HEK293 (cell line): ENCODE results near the gene ATRNL1.

Experiments used
- CTCF ChIA-PET: fragments of 350-600 bp; formaldehyde crosslinking; extraction: SDS; loops from one replicate; lab custom pipeline; 2021; ENCODE audit warnings: antibody characterized with exemption; lab: Yijun Ruan, JAX
- POLR2A ChIA-PET: fragments of 300-600 bp; formaldehyde crosslinking; extraction: SDS; loops from one replicate; lab custom pipeline; 2020; ENCODE audit warnings: antibody characterized with exemption, inconsistent platforms; lab: Yijun Ruan, JAX
- H3K27ac ChIP-seq: fragments of 200-500 bp; sonication (Bioruptor generic); 2 replicates; pipeline ENCODE4 v1.5.1; 2014; ENCODE audit warnings: low read depth, low read length, control low read depth, inconsistent platforms; ENCODE audit errors: extremely low read depth
- H3K36me3 ChIP-seq, 2 experiments: fragments of 200-500 bp in 1 of 2; sonication (Bioruptor generic) in 1 of 2; 1 replicate in 1 of 2; 2 replicates in 1 of 2; pipeline ENCODE4 v1.5.1; 2014 to 2017; ENCODE audit warnings: inconsistent platforms in 2 of 2, low read length in 2 of 2; ENCODE audit not compliant: control insufficient read depth in 2 of 2, insufficient read depth in 1 of 2
- H3K4me1 ChIP-seq: fragments of 200-500 bp; sonication (Bioruptor generic); 2 replicates; pipeline ENCODE4 v1.5.1; 2014; ENCODE audit warnings: mild to moderate bottlenecking, low read length, inconsistent platforms; ENCODE audit not compliant: control insufficient read depth, insufficient read depth
- H3K4me3 ChIP-seq: 2 replicates; pipeline ENCODE4 v1.5.1; 2011; ENCODE audit warnings: low read depth, mild to moderate bottlenecking, control low read depth, low read length, moderate library complexity
- H3K9me3 ChIP-seq: fragments of 200-500 bp; sonication (Bioruptor generic); 2 replicates; pipeline ENCODE4 v1.5.1; 2014; ENCODE audit warnings: low read depth, low read length, inconsistent platforms; ENCODE audit not compliant: control insufficient read depth, insufficient read depth
- BCL11B ChIP-seq: fragments of 450-650 bp; formaldehyde crosslinking; IDR thresholded peaks from 2 replicates; pipeline ENCODE4 v1.5.1; 2016; ENCODE audit warnings: low read depth, missing biosample characterization, missing genetic modification characterization
- KLF7 ChIP-seq: fragments of 450-650 bp; formaldehyde crosslinking; IDR thresholded peaks from 2 replicates; pipeline ENCODE4 v1.5.1; 2016; ENCODE audit warnings: missing biosample characterization, missing genetic modification characterization, borderline replicate concordance
- MEIS1 ChIP-seq: sonication (generic); formaldehyde crosslinking; IDR thresholded peaks from 2 replicates; pipeline ENCODE4 v1.8.1; 2022; ENCODE audit warnings: missing genetic modification reagents, mild to moderate bottlenecking, borderline replicate concordance
- MZF1 ChIP-seq: fragments of 450-650 bp; formaldehyde crosslinking; IDR thresholded peaks from 2 replicates; pipeline ENCODE4 v1.5.1; 2017; ENCODE audit warnings: missing biosample characterization, missing genetic modification characterization, borderline replicate concordance
- PRDM1 ChIP-seq: fragments of 450-650 bp; formaldehyde crosslinking; IDR thresholded peaks from 2 replicates; pipeline ENCODE4; 2016; ENCODE audit warnings: missing biosample characterization, missing genetic modification characterization
- PRDM10 ChIP-seq: fragments of 450-650 bp; formaldehyde crosslinking; IDR thresholded peaks from 2 replicates; pipeline ENCODE4 v1.5.1; 2016; ENCODE audit warnings: missing biosample characterization, missing genetic modification characterization
- PRDM4 ChIP-seq: fragments of 450-650 bp; formaldehyde crosslinking; IDR thresholded peaks from 2 replicates; pipeline ENCODE4 v1.5.1; 2017; ENCODE audit warnings: missing biosample characterization, missing genetic modification characterization
- SALL2 ChIP-seq: fragments of 450-650 bp; formaldehyde crosslinking; IDR thresholded peaks from 2 replicates; pipeline ENCODE4 v1.5.0; 2017; ENCODE audit warnings: missing biosample characterization, mild to moderate bottlenecking, missing genetic modification characterization, borderline replicate concordance
- ZBTB26 ChIP-seq: fragments of 450-650 bp; formaldehyde crosslinking; optimal IDR thresholded peaks from 2 replicates; pipeline ENCODE3; 2016; ENCODE audit warnings: missing biosample characterization, mild to moderate bottlenecking, missing genetic modification characterization
- ZBTB44 ChIP-seq: fragments of 450-650 bp; IDR thresholded peaks from 2 replicates; pipeline ENCODE4 v1.5.1; 2018; ENCODE audit warnings: missing biosample characterization, mild to moderate bottlenecking, missing genetic modification characterization
- ZBTB6 ChIP-seq: fragments of 450-650 bp; formaldehyde crosslinking; IDR thresholded peaks from 2 replicates; pipeline ENCODE4 v1.5.1; 2017; ENCODE audit warnings: missing biosample characterization, missing genetic modification characterization
- ZEB2 ChIP-seq: fragments of 450-650 bp; formaldehyde crosslinking; IDR thresholded peaks from 2 replicates; pipeline ENCODE4 v1.5.1; 2016; ENCODE audit warnings: missing biosample characterization, missing genetic modification characterization
- ZNF155 ChIP-seq: fragments of 450-650 bp; formaldehyde crosslinking; IDR thresholded peaks from 2 replicates; pipeline ENCODE4 v1.5.1; 2016; ENCODE audit warnings: missing biosample characterization, missing genetic modification characterization
- ZNF175 ChIP-seq: fragments of 450-650 bp; formaldehyde crosslinking; IDR thresholded peaks from 2 replicates; pipeline ENCODE4 v1.5.1; 2016; ENCODE audit warnings: missing biosample characterization, missing genetic modification characterization
- ZNF202 ChIP-seq: fragments of 450-650 bp; formaldehyde crosslinking; IDR thresholded peaks from 2 replicates; pipeline ENCODE4 v1.5.1; 2016; ENCODE audit warnings: missing biosample characterization, missing genetic modification characterization, borderline replicate concordance
- ZNF239 ChIP-seq: fragments of 450-650 bp; formaldehyde crosslinking; IDR thresholded peaks from 2 replicates; pipeline ENCODE4 v1.5.1; 2016; ENCODE audit warnings: missing biosample characterization, missing genetic modification characterization
- ZNF280C ChIP-seq: fragments of 450-650 bp; formaldehyde crosslinking; IDR thresholded peaks from 2 replicates; pipeline ENCODE4 v1.5.1; 2016; ENCODE audit warnings: missing biosample characterization, missing genetic modification characterization
- ZNF391 ChIP-seq: fragments of 450-650 bp; formaldehyde crosslinking; IDR thresholded peaks from 2 replicates; pipeline ENCODE4 v1.5.1; 2016; ENCODE audit warnings: low read depth, missing biosample characterization, missing genetic modification characterization, borderline replicate concordance
- ZNF558 ChIP-seq: fragments of 450-650 bp; formaldehyde crosslinking; IDR thresholded peaks from 2 replicates; pipeline ENCODE4 v1.5.1; 2016; ENCODE audit warnings: missing biosample characterization, missing genetic modification characterization
- ZNF624 ChIP-seq: fragments of 450-650 bp; formaldehyde crosslinking; IDR thresholded peaks from 2 replicates; pipeline ENCODE4 v1.5.1; 2017; ENCODE audit warnings: missing biosample characterization, missing genetic modification characterization
- ZNF658 ChIP-seq: fragments of 450-650 bp; formaldehyde crosslinking; IDR thresholded peaks from 2 replicates; pipeline ENCODE4; 2016; ENCODE audit warnings: missing biosample characterization, missing genetic modification characterization
- ZNF707 ChIP-seq: fragments of 450-650 bp; formaldehyde crosslinking; IDR thresholded peaks from 2 replicates; pipeline ENCODE4 v1.5.1; 2016; ENCODE audit warnings: missing biosample characterization, missing genetic modification characterization

The ATRNL1 gene

GRCh38 chr10:115871855-115872254 is 778.7 kb downstream of the ATRNL1 start:
- Histone ChIP-seq H3K27ac (no peak overlapping the region), H3K36me3 (no peaks in the 10 kb centered on the region), H3K4me3 (no peak overlapping the region), H3K4me1 (no peaks in the 10 kb centered on the region; the same call in 1 of the 2 replicates), H3K9me3 (no peaks in the 10 kb centered on the region)
- POLR2A ChIA-PET = no interaction called here
- TF ChIP-seq ZBTB26 (no peak), PRDM10 (no peak), ZNF658 (tag by site-specific recombination) (no peak), ZNF558 (tag by site-specific recombination) (no peak), ZNF707 (tag by site-specific recombination) (no peak), SALL2 (tag by site-specific recombination) (no peak), ZNF155 (tag by site-specific recombination) (no peak), KLF7 (tag by site-specific recombination) (no peak), PRDM1 (tag by site-specific recombination) (no peak), ZNF391 (tag by site-specific recombination) (no peak), ZNF175 (no peak), ZEB2 (tag by site-specific recombination) (no peak), ZNF239 (tag by site-specific recombination) (no peak), ZNF624 (tag by site-specific recombination) (no peak), ZNF202 (tag by site-specific recombination) (no peak), BCL11B (tag by site-specific recombination) (no peak)
- CTCF ChIA-PET = interaction anchor here (1.0 kb wide), 1 partner anchor 416 kb away, joined by 3 read pairs; no protein-coding TSS in a partner anchor

GRCh38 chr10:115875172-115875571 is 782.0 kb downstream of the ATRNL1 start:
- H3K4me3 ChIP-seq = no peak overlapping the region
- H3K4me1 ChIP-seq = no peaks in the 10 kb centered on the region; the same call in 1 of the 2 replicates
- no peaks in the 10 kb centered on the region for H3K36me3 ChIP-seq
- H3K9me3 ChIP-seq = no peaks in the 10 kb centered on the region
- no peak overlapping the region for H3K27ac ChIP-seq
- ChIA-PET POLR2A (no interaction called here), CTCF (no interaction called here)
- no peak for TF ChIP-seq PRDM4 (tag by site-specific recombination)
- no peak for TF ChIP-seq MZF1 (tag by site-specific recombination)
- TF ChIP-seq ZBTB44 = no peak
- TF ChIP-seq MEIS1 (CRISPR knock-in tag) = no peak
- TF ChIP-seq ZBTB6 (tag by site-specific recombination) = no peak
- no peak for TF ChIP-seq ZNF280C
